K562 (cell line): ENCODE data around the gene PPM1L. TPM values are rescaled to one million over a fixed set of nuclear protein-coding genes. Genes with fewer than 3 reads are reported as not detected.

Experiments
- BDP1 ChIP-seq: IDR thresholded peaks from 3 replicates; pipeline ENCODE4 v1.6.1; 2011; ENCODE audit not compliant: insufficient read length, insufficient read depth
- CTBP1 ChIP-seq: fragments of 450-650 bp; IDR thresholded peaks from 2 replicates; pipeline ENCODE4 v1.6.1; 2016; ENCODE audit warnings: borderline replicate concordance
- HDAC8 ChIP-seq: fragments of 450-650 bp; IDR thresholded peaks from 2 replicates; pipeline ENCODE4 v1.6.1; 2016; ENCODE audit warnings: mild to moderate bottlenecking, missing genetic modification characterization, moderate library complexity, missing compliant biosample characterization
- HMGN3 ChIP-seq: IDR thresholded peaks from 2 replicates; pipeline ENCODE4 v1.6.1; 2011; ENCODE audit warnings: borderline replicate concordance, low read depth, mild to moderate bottlenecking, mixed read lengths, low read length; ENCODE audit not compliant: insufficient read length; ENCODE audit errors: extremely low read depth
- HNRNPLL ChIP-seq: fragments of 200-400 bp; formaldehyde crosslinking; IDR thresholded peaks from 2 replicates; pipeline ENCODE4 v1.6.1; 2017; ENCODE audit warnings: low read length, low read depth, mild to moderate bottlenecking; ENCODE audit not compliant: poor library complexity, severe bottlenecking
- MAZ ChIP-seq, 2 experiments: fragments of 450-650 bp in 1 of 2; sonication (generic) in 1 of 2; formaldehyde crosslinking; IDR thresholded peaks in 1 of 2; conservative IDR thresholded peaks in 1 of 2; 2 replicates each; pipeline versions ENCODE4 v1.4.0 to v1.5.0; 2020; ENCODE audit warnings: mild to moderate bottlenecking in 1 of 2, missing genetic modification reagents in 1 of 2
- NBN ChIP-seq: fragments of 450-650 bp; IDR thresholded peaks from 2 replicates; pipeline ENCODE4 v1.6.1; 2016; ENCODE audit warnings: low read depth, mild to moderate bottlenecking
- NR2F6 ChIP-seq: fragments of 450-650 bp; formaldehyde crosslinking; IDR thresholded peaks from 2 replicates; pipeline ENCODE4 v1.4.0; 2020; ENCODE audit warnings: mild to moderate bottlenecking
- PCBP1 ChIP-seq: fragments of 200-400 bp; formaldehyde crosslinking; IDR thresholded peaks from 2 replicates; pipeline ENCODE4 v1.6.1; 2018; ENCODE audit warnings: mild to moderate bottlenecking, low read depth, low read length; ENCODE audit not compliant: poor library complexity, severe bottlenecking
- POLR2AphosphoS5 ChIP-seq: IDR thresholded peaks from 2 replicates; pipeline ENCODE4 v1.6.1; 2011; ENCODE audit warnings: mild to moderate bottlenecking, low read depth, low read length, moderate library complexity; ENCODE audit not compliant: control insufficient read depth, insufficient read depth
- POLR3G ChIP-seq: IDR thresholded peaks from 2 replicates; pipeline ENCODE4 v1.6.1; 2011; ENCODE audit not compliant: insufficient read length, insufficient replicate concordance; ENCODE audit errors: extremely low read depth
- SP2 ChIP-seq: IDR thresholded peaks from 2 replicates; pipeline ENCODE4 v1.6.1; 2011; ENCODE audit warnings: mild to moderate bottlenecking, low read depth, low read length, moderate library complexity; ENCODE audit not compliant: poor library complexity, severe bottlenecking; ENCODE audit errors: extremely low read depth
- TAL1 ChIP-seq: fragments of 450-650 bp; IDR thresholded peaks from 2 replicates; pipeline ENCODE4 v1.6.1; 2016; ENCODE audit warnings: mild to moderate bottlenecking
- ZNF24 ChIP-seq: fragments of 450-650 bp; IDR thresholded peaks from 2 replicates; pipeline ENCODE4 v1.6.1; 2016
- ZNF263 ChIP-seq: sonication (generic); formaldehyde crosslinking; IDR thresholded peaks from 2 replicates; pipeline ENCODE4 v1.8.0; 2022; ENCODE audit warnings: mild to moderate bottlenecking, missing genetic modification reagents, borderline replicate concordance
- ZNF274 ChIP-seq: IDR thresholded peaks from 2 replicates; pipeline ENCODE4 v1.6.1; 2011; ENCODE audit warnings: low read depth, mild to moderate bottlenecking, low read length, moderate library complexity, borderline replicate concordance
- polyA plus RNA-seq, 8 experiments: library from polyadenylated mRNA; depleted of rRNA in 4 of 8; stranded (reverse) in 5 of 8; unstranded in 3 of 8; fragments of >200 nt; fragmentation: Nextera tagmentation in 2 of 8; fragmentation: Illumina TruSeq in 1 of 8; extraction: Ambion mirVana in 2 of 8; extraction: Trizol in 1 of 8; gene quantifications; 2 replicates each; pipeline versions ENCODE4 v1.2.1 to v1.2.3, GENCODE V29; 2011 to 2014; ENCODE audit warnings: inconsistent platforms in 1 of 8, missing spikeins in 1 of 8
- total RNA-seq, 7 experiments: library from RNA; depleted of rRNA in 6 of 7; stranded (reverse); fragments of >200 nt in 6 of 7; fragmentation: Illumina TruSeq in 2 of 7; extraction: Trizol in 2 of 7; gene quantifications; 2 replicates each; pipeline versions ENCODE4 v1.2.1 to v1.2.3, GENCODE V29; 2011 to 2021; ENCODE audit warnings: low replicate concordance in 1 of 7
- TF ChIP-seq, protein P1 (sequence below): IDR thresholded peaks from 2 replicates; pipeline ENCODE4 v1.6.1; 2011; ENCODE audit warnings: borderline replicate concordance, low read depth, mild to moderate bottlenecking, moderate library complexity, low read length; ENCODE audit not compliant: insufficient read depth, poor library complexity, severe bottlenecking
- TF ChIP-seq, protein P2 (sequence below): sonication (generic); formaldehyde crosslinking; IDR thresholded peaks from 2 replicates; pipeline ENCODE4 v1.5.0; 2020; ENCODE audit warnings: missing genetic modification reagents
- TF ChIP-seq, protein P3 (sequence below), 2 experiments: fragments of 450-650 bp in 1 of 2; sonication (generic) in 1 of 2; formaldehyde crosslinking in 1 of 2; IDR thresholded peaks in 1 of 2; conservative IDR thresholded peaks in 1 of 2; 2 replicates each; pipeline versions ENCODE4 v1.6.1 to v1.8.1; 2016 to 2023; ENCODE audit warnings: mild to moderate bottlenecking in 2 of 2, moderate library complexity in 2 of 2, inconsistent platforms in 1 of 2, missing genetic modification reagents in 1 of 2
- TF ChIP-seq, protein P4 (sequence below): fragments of 200-800 bp; sonication (Bioruptor generic); IDR thresholded peaks from 2 replicates; pipeline ENCODE4 v1.6.1; 2017; ENCODE audit warnings: missing genetic modification characterization, missing compliant biosample characterization

The PPM1L gene
- total and polyA plus RNA-seq, 9 of the 15 experiments (the other 6 are each of a cell fraction or from before 2014, with no cell fraction given) = 0.01 to 0.41 (median 0.14) TPM

DNA sequence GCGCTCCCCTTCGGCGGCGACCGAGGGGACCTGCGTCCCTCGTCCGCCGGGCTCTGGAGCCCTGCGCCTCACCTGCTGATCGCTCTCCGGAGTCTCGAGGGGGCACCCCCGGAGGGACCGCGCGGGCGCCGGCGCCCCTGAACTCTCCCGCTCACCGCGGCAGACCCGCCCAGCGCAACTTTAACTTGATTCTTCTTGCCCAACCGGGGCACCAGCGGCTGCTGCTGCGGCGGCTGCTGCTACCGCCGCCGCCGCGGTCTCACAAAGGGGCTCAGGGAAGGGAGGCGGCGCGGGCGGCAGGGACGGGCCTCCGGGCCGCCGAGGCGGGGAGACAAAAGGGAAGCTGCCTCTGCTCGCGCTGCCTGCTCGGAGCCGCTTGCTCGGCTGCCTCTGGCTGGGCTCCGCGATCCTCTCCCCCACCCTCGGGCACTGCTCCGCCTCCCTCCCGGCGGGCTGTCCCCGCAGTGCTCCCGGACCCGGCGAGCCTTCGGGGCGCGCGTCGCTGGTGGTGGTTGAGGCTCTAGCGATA lies at the start of gene PPM1L (continued):
- no peak for TF ChIP-seq PCBP1
- TF ChIP-seq, protein P1, sequence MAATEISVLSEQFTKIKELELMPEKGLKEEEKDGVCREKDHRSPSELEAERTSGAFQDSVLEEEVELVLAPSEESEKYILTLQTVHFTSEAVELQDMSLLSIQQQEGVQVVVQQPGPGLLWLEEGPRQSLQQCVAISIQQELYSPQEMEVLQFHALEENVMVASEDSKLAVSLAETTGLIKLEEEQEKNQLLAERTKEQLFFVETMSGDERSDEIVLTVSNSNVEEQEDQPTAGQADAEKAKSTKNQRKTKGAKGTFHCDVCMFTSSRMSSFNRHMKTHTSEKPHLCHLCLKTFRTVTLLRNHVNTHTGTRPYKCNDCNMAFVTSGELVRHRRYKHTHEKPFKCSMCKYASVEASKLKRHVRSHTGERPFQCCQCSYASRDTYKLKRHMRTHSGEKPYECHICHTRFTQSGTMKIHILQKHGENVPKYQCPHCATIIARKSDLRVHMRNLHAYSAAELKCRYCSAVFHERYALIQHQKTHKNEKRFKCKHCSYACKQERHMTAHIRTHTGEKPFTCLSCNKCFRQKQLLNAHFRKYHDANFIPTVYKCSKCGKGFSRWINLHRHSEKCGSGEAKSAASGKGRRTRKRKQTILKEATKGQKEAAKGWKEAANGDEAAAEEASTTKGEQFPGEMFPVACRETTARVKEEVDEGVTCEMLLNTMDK = no peak
- TF ChIP-seq HDAC8 = no peak
- peak; percentile 5 for TF ChIP-seq HMGN3
- TF ChIP-seq, protein P2, sequence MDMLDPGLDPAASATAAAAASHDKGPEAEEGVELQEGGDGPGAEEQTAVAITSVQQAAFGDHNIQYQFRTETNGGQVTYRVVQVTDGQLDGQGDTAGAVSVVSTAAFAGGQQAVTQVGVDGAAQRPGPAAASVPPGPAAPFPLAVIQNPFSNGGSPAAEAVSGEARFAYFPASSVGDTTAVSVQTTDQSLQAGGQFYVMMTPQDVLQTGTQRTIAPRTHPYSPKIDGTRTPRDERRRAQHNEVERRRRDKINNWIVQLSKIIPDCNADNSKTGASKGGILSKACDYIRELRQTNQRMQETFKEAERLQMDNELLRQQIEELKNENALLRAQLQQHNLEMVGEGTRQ (CRISPR knock-in tag) = no peak
- TF ChIP-seq NR2F6 (CRISPR knock-in tag) = no peak
- TF ChIP-seq, protein P3, sequence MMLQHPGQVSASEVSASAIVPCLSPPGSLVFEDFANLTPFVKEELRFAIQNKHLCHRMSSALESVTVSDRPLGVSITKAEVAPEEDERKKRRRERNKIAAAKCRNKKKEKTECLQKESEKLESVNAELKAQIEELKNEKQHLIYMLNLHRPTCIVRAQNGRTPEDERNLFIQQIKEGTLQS (IDR thresholded peaks at IDR 0.05) = no peak
- TF ChIP-seq, protein P3 (CRISPR knock-in tag; conservative IDR thresholded peaks at IDR 0.05) = no peak
- no peak for TF ChIP-seq TAL1
- no peak for TF ChIP-seq BDP1
- TF ChIP-seq POLR3G = no peak
- TF ChIP-seq SP2 = no peak
- no peak for TF ChIP-seq POLR2AphosphoS5
- TF ChIP-seq ZNF274 = no peak
- no peak for TF ChIP-seq ZNF24
- peak; percentile 72 for TF ChIP-seq ZNF263 (CRISPR knock-in tag)
- TF ChIP-seq, protein P4, sequence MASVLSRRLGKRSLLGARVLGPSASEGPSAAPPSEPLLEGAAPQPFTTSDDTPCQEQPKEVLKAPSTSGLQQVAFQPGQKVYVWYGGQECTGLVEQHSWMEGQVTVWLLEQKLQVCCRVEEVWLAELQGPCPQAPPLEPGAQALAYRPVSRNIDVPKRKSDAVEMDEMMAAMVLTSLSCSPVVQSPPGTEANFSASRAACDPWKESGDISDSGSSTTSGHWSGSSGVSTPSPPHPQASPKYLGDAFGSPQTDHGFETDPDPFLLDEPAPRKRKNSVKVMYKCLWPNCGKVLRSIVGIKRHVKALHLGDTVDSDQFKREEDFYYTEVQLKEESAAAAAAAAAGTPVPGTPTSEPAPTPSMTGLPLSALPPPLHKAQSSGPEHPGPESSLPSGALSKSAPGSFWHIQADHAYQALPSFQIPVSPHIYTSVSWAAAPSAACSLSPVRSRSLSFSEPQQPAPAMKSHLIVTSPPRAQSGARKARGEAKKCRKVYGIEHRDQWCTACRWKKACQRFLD = no peak
- TF ChIP-seq HNRNPLL = no peak
- TF ChIP-seq CTBP1 = no peak
- TF ChIP-seq MAZ (CRISPR knock-in tag; conservative IDR thresholded peaks at IDR 0.05 in 1 of 2, IDR thresholded peaks at IDR 0.05 in 1 of 2) = peak in 1 of 2 experiments; percentile 9; a peak in 1 of 4 replicates
- TF ChIP-seq NBN = no peak
